ENCODE measurements around the gene MAL.

MAL gene

GRCh38 chr2:95025406-95026319 lies at the start of gene MAL:
Gene MAL (plus strand): TSS chr2:95025708. CDS start chr2:95025793, 85 bp downstream.
- DNase-seq (ENCODE audit: low read depth in 2 of 2) = peak; percentile 51

DNA sequence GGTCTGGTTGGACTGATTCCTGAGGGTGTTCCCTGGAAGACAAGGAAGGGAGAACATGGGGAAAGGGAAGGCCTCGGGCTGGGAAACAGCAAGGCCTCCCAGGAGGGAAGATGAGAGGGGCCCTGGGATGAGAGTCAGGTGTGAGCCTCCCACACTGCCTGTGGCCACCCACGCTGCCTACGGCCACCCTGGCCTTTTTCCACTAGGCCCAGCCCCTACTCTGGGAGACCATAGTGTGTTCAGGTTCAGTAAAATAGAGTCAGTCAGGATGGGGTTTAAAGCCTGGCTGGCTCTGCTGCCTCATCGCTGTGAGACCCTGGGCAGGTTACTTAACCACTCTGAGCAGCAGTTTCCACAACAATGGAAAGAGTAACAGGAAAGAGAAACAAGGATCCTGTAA lies 47.7 kb upstream of the MAL start:
- no peak for DNase-seq (ENCODE audit: low read depth in 2 of 2)

DNA sequence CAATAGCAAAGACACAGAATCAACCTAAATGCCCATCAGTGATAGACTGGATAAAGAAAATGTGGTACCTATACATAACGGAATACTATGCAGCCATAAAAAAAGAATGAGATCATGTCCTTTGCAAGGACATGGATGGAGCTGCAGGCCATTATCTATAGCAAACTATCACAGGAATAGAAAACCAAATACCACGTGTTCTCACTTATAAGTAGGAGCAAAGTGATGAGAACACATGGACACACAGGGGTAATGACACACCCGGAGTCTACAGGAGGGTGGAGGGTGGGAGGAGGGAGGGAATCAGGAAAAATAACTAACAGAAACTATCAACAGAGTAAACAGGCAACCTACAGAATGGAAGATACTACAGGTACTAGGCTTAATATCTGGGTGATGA lies 46.6 kb upstream of the MAL start:
- no peak for DNase-seq (ENCODE audit: low read depth in 2 of 2)

GRCh38 chr2:94979406-94980375 lies 45.8 kb upstream of the MAL start:
- DNase-seq (ENCODE audit: low read depth in 2 of 2) = no peak

DNA sequence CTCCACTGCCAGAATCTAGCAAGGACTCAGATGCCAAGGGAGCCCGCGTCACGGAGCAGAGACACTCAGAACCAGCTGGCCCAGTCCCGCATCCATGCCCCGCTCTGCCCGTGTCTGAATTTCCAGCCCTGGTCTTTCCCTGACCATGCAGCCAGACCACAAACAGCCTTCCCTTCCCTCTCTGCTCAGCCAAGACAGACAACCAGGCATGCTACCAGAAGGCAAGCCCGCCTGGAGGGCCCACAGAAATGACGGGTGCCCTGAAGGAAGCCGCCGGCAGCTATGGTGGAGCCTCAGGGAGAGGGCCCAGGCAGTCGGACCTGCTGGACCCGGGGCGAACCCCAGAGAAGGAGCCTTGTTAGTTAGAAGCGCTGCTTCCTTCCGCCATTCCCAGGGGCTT lies 45.1 kb upstream of the MAL start:
- no peak for DNase-seq (ENCODE audit: low read depth in 2 of 2)

DNA sequence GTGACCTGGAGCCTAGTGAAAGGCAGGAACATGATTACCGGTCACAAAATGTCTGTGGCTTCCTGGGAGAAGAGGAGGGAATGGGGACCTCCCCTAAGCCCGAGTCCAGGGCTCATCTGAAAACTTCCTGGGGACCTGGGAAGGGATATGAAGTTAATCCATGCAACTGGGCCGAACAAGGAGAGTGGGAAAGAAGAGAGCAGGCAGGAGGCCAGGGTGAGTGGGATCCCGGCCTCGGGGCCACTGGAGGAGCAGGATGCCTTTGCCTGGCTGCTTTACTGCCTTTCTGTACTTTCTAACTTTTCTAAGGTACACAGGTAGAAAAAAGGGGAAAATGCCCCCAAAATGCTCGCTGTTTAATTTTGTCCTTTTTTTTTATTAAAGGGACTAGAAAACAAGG lies 43.4 kb upstream of the MAL start:
- DNase-seq (ENCODE audit: low read depth in 2 of 2) = no peak

- no peak for DNase-seq (ENCODE audit: low read depth in 2 of 2)
These were observed 42.8 kb upstream of the MAL start for GRCh38 chr2:94982675-94983074.

DNA sequence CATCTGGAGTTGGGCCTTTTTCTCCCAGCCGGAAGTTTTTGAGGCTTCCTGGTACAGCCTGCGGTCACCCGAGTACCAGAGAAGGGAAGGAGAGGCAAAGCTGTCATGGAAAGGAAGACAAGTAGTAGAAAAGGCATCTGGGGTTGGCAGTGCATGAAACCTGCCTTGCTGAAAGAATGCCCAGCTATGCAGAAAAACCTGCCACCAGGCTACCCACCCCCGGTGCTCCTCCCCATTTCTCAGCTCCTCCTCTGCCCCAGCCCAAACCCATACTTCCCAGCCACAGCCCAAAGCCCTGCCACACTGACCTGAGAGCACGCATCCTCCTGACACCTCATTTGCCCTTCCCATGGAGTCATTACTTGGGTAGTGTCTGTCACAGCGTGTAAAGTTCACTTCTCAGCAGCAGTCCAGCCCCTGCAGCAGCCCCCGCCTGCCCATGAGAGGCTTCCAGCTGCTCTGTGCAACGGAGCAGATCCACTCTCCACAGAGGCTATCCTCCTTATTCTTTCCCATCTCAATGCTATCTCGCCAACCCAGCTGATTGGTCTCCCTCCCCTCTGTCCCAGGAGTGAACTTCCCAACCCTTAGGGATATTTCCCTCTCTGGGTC lies 40.4 kb upstream of the MAL start:
- DNase-seq (ENCODE audit: low read depth in 2 of 2) = no peak

GRCh38 chr2:94985636-94986035 lies 39.9 kb upstream of the MAL start:
- DNase-seq (ENCODE audit: low read depth in 2 of 2) = no peak

GRCh38 chr2:94986392-94986963 lies 39.0 kb upstream of the MAL start:
- peak; percentile 15 to 33 for DNase-seq (ENCODE audit: low read depth in 2 of 2)

GRCh38 chr2:94987074-94988020 lies 38.2 kb upstream of the MAL start:
- DNase-seq (ENCODE audit: low read depth in 2 of 2) = no peak

DNA sequence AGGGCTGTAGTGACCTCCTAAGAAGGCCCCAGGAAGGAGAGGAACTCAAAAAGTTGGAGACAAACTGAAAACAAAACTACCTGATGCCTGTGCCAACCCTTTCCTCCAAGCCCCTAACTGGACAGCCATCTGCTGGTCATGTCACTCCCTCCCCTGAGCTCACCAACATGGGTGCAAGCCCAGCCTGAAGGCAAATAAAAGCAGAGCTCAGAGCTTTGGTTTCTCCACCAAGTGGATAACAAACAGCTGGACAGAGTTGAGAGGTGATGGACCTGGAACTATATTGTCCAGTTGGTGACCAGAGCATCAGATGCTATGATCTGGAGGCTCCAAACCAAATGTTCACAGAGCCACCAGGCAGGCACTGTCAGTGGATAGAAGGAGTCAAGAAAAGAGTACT lies 34.6 kb upstream of the MAL start:
- DNase-seq (ENCODE audit: low read depth in 2 of 2) = no peak

GRCh38 chr2:94992360-94992759 lies 33.1 kb upstream of the MAL start:
- DNase-seq (ENCODE audit: low read depth in 2 of 2) = no peak

GRCh38 chr2:94993176-94994062 lies 32.1 kb upstream of the MAL start:
- DNase-seq (ENCODE audit: low read depth in 2 of 2) = no peak

DNA sequence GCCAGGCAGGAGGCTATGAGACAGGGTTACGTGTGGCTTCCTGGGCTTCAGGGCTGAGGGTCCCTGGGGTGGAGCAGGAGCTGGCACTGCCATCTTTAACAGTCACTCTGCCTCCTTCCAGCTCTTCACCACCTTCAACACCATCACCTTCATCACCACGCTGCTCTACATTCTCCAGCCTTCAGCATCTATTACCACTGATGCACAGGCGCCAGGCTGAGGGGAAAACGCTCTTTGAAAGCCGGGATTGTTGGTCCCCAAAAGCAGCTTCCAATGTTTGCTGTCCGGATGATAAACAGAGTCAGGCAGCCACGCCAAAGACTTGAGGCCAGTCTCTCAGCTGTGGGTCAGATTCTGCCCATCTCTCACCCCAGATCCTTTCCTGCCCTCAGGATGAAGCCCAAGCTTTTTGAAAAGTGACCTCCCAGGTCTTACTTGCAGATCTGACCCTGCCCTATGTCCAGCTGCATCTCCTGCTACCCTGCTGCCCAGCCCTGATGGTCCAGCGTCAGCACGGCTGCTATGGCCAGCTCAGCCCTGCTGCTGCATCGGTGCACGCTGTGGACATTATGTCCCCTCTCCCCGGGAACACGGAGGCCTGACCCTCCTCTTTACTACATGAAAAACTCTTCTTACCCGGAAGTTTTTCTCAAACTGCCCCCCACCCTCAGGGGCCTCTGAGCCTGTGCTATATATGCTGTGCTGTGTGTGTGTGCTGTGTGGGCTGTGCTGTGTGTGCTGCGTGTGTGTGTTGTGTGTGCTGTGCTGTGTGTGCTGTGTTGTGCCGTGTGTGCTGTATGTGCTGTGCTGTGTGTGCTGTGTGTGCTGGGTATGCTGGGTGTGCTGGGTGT lies 31.2 kb upstream of the MAL start:
- DNase-seq (ENCODE audit: low read depth in 2 of 2) = no peak

DNA sequence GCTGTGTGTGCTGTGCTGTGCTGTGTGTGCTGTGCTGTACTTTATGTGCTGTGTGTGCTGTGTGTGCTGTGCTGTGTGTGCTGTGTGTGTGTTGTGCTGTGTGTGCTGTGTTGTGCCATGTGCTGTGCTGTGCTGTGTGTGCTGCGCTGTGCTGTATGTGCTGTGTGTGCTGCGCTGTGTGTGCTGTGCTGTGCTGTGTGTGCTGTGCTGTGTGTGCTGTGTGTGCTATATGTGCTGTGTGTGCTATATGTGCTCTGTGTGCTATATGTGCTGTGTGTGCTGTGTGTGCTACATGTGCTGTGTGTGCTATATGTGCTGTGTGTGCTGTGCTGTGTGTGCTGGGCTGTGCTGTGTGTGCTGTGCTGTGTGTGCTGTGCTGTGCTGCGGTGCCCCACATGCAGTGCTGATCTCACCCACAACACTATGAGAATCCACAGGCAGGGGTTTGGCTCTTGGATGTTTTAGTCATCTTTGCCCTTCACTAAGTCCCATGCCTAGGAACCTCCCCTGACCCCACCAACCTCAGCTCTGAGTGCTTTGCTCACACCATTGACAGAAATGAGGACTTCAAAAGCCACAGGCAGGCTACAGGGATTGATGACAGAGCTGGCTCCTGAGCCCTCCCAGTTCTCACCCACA lies 30.5 kb upstream of the MAL start:
- no peak for DNase-seq (ENCODE audit: low read depth in 2 of 2)

DNA sequence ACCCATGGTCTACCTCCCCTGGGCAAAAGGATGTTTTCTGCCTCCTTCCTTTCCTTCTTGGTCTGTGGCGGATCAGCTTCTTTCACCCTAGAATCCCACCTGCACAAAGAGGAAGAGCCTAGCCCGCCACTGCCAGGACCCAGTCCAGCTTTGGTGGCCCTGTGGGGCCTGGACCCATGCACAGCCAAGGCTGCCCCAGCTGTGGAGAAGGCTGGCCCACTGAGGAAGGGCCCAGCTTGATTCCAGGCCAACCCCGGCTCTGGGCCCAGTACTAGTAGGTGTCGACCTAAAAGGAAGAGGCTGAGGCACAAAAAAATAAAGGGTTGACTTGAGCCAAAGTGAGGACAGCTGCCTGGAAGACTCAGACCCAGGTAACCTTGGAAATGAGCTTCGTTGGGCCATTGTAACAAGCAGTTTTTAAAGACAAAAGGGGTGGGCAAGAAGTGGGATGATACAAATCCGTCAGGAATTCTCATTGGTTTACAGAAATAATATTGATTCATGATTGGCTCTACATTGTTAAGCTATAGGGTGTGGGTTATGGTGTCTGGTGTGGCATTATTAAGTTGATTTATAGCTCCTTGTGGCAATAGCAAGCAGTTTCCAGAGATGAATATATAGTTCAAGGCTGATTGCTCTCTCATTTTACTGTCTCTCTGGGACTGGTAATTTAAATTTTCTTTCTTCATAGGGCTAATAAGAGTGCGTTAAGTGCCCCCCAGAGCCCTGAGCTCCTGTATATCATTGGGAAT lies 29.8 kb upstream of the MAL start:
- DNase-seq (ENCODE audit: low read depth in 2 of 2) = no peak
